ENCODE measurements around the gene OSBPL2. TPM values are rescaled to one million over a fixed set of nuclear protein-coding genes. Genes with fewer than 3 reads are reported as not detected.

Gene OSBPL2
- total and polyA plus RNA-seq, 9 of the 15 experiments (the other 6 are each of a cell fraction or from before 2014, with no cell fraction given), result 2.5 to 25.6 (median 14.1) TPM

DNA sequence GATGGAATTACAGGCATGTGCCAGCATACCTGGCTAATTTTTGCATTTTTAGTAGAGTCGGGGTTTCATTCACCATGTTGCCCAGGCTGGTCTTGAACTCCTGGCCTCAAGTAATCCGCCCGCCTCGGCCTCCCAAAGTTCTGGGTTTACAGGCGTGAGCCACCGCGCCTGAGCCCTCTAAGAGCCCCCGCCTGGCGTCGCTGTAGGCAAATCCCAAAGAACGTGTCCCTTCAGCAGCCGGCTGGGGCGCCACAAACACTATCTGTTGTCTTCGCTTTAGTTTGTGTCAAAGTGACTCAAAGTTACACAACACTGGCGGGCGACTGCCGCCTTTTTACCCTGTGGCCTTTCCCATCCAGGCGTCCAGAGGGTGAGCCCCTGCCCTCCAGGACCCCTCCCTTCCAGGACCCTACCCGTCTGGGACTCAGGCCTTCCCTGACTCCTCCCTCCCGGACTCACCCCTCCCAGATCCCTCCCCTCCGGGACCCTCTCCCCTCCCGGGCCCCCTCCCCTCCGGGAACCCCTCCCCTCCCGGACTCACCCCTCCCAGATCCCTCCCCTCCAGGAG, 63.5 kb downstream of the OSBPL2 start (continued):
- TF ChIP-seq, protein P1, sequence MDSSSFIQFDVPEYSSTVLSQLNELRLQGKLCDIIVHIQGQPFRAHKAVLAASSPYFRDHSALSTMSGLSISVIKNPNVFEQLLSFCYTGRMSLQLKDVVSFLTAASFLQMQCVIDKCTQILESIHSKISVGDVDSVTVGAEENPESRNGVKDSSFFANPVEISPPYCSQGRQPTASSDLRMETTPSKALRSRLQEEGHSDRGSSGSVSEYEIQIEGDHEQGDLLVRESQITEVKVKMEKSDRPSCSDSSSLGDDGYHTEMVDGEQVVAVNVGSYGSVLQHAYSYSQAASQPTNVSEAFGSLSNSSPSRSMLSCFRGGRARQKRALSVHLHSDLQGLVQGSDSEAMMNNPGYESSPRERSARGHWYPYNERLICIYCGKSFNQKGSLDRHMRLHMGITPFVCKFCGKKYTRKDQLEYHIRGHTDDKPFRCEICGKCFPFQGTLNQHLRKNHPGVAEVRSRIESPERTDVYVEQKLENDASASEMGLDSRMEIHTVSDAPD (CRISPR knock-in tag; IDR thresholded peaks at IDR 0.05), result no peak
- TF ChIP-seq, protein P2, sequence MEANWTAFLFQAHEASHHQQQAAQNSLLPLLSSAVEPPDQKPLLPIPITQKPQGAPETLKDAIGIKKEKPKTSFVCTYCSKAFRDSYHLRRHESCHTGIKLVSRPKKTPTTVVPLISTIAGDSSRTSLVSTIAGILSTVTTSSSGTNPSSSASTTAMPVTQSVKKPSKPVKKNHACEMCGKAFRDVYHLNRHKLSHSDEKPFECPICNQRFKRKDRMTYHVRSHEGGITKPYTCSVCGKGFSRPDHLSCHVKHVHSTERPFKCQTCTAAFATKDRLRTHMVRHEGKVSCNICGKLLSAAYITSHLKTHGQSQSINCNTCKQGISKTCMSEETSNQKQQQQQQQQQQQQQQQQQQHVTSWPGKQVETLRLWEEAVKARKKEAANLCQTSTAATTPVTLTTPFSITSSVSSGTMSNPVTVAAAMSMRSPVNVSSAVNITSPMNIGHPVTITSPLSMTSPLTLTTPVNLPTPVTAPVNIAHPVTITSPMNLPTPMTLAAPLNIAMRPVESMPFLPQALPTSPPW (CRISPR knock-in tag; IDR thresholded peaks at IDR 0.05), result peak; percentile 73
- TF ChIP-seq ZNF444 (CRISPR knock-in tag; IDR thresholded peaks at IDR 0.05) (no peak), TCF7 (IDR thresholded peaks at IDR 0.05; ENCODE audit: borderline replicate concordance) (no peak), SOX6 (IDR thresholded peaks at IDR 0.05) (peak; percentile 55), NR2C2 (CRISPR knock-in tag; IDR thresholded peaks at IDR 0.05) (0 out of 2 replicates have a peak, but pooled peaks have one; percentile 23), NR2C2 (tag; IDR thresholded peaks at IDR 0.05) (0 out of 2 replicates have a peak, but pooled peaks have one; percentile 32), ZNF253 (CRISPR knock-in tag; conservative IDR thresholded peaks at IDR 0.05) (no peak), CEBPB (tag; IDR thresholded peaks at IDR 0.05) (peak; percentile 96), L3MBTL2 (IDR thresholded peaks at IDR 0.05) (peak; percentile 39; the same call in 1 of the 2 replicates), CXXC5 (CRISPR knock-in tag; IDR thresholded peaks at IDR 0.05) (peak; percentile 70), FOXK2 (conservative IDR thresholded peaks at IDR 0.05 in 1 of 2, IDR thresholded peaks at IDR 0.05 in 1 of 2; ENCODE audit: low read depth in 2 of 2) (peak in 1 of 2 experiments; percentile 63; a peak in 2 of 4 replicates), SRSF1 (IDR thresholded peaks at IDR 0.05; ENCODE audit: low read depth, low read length) (no peak), SP2 (IDR thresholded peaks at IDR 0.05; ENCODE audit: extremely low read depth, low read depth, low read length, poor library complexity, severe bottlenecking) (no peak), NR1H2 (CRISPR knock-in tag; IDR thresholded peaks at IDR 0.05) (no peak), ETV6 (IDR thresholded peaks at IDR 0.05; ENCODE audit: borderline replicate concordance in 1 of 2, low read depth in 2 of 2, low read length in 1 of 2) (0 out of 4 replicates have a peak, but pooled peaks of 1 of the 2 experiments have one; percentile 36), ETV6 (CRISPR knock-in tag; IDR thresholded peaks at IDR 0.05; ENCODE audit: borderline replicate concordance) (no peak), ATF7 (IDR thresholded peaks at IDR 0.05) (peak; percentile 65), PML (IDR thresholded peaks at IDR 0.05; ENCODE audit: low read length) (no peak), ZFX (CRISPR knock-in tag; IDR thresholded peaks at IDR 0.05) (no peak; the same call in none of the 2 replicates)
- TF ChIP-seq, protein P3, sequence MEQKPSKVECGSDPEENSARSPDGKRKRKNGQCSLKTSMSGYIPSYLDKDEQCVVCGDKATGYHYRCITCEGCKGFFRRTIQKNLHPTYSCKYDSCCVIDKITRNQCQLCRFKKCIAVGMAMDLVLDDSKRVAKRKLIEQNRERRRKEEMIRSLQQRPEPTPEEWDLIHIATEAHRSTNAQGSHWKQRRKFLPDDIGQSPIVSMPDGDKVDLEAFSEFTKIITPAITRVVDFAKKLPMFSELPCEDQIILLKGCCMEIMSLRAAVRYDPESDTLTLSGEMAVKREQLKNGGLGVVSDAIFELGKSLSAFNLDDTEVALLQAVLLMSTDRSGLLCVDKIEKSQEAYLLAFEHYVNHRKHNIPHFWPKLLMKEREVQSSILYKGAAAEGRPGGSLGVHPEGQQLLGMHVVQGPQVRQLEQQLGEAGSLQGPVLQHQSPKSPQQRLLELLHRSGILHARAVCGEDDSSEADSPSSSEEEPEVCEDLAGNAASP (IDR thresholded peaks at IDR 0.05), result no peak
- TF ChIP-seq, protein P4, sequence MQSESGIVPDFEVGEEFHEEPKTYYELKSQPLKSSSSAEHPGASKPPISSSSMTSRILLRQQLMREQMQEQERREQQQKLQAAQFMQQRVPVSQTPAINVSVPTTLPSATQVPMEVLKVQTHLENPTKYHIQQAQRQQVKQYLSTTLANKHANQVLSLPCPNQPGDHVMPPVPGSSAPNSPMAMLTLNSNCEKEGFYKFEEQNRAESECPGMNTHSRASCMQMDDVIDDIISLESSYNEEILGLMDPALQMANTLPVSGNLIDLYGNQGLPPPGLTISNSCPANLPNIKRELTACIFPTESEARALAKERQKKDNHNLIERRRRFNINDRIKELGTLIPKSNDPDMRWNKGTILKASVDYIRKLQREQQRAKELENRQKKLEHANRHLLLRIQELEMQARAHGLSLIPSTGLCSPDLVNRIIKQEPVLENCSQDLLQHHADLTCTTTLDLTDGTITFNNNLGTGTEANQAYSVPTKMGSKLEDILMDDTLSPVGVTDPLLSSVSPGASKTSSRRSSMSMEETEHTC (IDR thresholded peaks at IDR 0.05), result no peak
- TF ChIP-seq, protein P5, sequence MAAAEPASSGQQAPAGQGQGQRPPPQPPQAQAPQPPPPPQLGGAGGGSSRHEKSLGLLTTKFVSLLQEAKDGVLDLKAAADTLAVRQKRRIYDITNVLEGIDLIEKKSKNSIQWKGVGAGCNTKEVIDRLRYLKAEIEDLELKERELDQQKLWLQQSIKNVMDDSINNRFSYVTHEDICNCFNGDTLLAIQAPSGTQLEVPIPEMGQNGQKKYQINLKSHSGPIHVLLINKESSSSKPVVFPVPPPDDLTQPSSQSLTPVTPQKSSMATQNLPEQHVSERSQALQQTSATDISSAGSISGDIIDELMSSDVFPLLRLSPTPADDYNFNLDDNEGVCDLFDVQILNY (CRISPR knock-in tag; IDR thresholded peaks at IDR 0.05), result no peak

Data from K562 (cell line).